ENCODE measurements around the gene USP3.
"Not testable (repeated sequence)": the region's sequence is repeated elsewhere in the genome, so short reads cannot be mapped to it uniquely, and the experiment has no call there.

The USP3 gene

GRCh38 chr15:63610209-63610841 is 105.9 kb downstream of the USP3 start:
- DNase-seq (ENCODE audit: low spot score), result peak; percentile 76

- no peak for DNase-seq (ENCODE audit: low spot score)
Observed at GRCh38 chr15:63611177-63611576, 106.8 kb downstream of the USP3 start.

- no peak for DNase-seq (ENCODE audit: low spot score)
Observed at GRCh38 chr15:63612300-63612699, 107.9 kb downstream of the USP3 start.

- no peak for DNase-seq (ENCODE audit: low spot score)
Observed at GRCh38 chr15:63615935-63616334, 111.5 kb downstream of the USP3 start.

GRCh38 chr15:63617147-63617546 is 112.8 kb downstream of the USP3 start:
- not testable (repeated sequence) for DNase-seq (ENCODE audit: low spot score)

GRCh38 chr15:63617627-63618026 is 113.2 kb downstream of the USP3 start:
- not testable (repeated sequence) for DNase-seq (ENCODE audit: low spot score)

- not testable (repeated sequence) for DNase-seq (ENCODE audit: low spot score)
Observed at GRCh38 chr15:63620760-63621159, 116.4 kb downstream of the USP3 start.

GRCh38 chr15:63623232-63623969 is 119.0 kb downstream of the USP3 start:
- DNase-seq (ENCODE audit: low spot score), result no peak

GRCh38 chr15:63626955-63627354 is 122.6 kb downstream of the USP3 start:
- DNase-seq (ENCODE audit: low spot score), result no peak

GRCh38 chr15:63628123-63628822 is 123.9 kb downstream of the USP3 start:
- no peak for DNase-seq (ENCODE audit: low spot score)

GRCh38 chr15:63630036-63630751 is 125.8 kb downstream of the USP3 start:
- DNase-seq (ENCODE audit: low spot score), result no peak

GRCh38 chr15:63633312-63633711 is 128.9 kb downstream of the USP3 start:
- DNase-seq (ENCODE audit: low spot score), result no peak

GRCh38 chr15:63634154-63634553 is 129.8 kb downstream of the USP3 start:
- no peak for DNase-seq (ENCODE audit: low spot score)

GRCh38 chr15:63636518-63637061 is 132.2 kb downstream of the USP3 start:
- DNase-seq (ENCODE audit: low spot score), result no peak

GRCh38 chr15:63638839-63639238 is 134.4 kb downstream of the USP3 start:
- DNase-seq (ENCODE audit: low spot score), result no peak

GRCh38 chr15:63640146-63640545 is 135.8 kb downstream of the USP3 start:
- DNase-seq (ENCODE audit: low spot score), result no peak

Data from SW480 (cell line).